HL-60 (cell line): ENCODE measurements around the gene PHF21A.

Experiments
- CTCF ChIP-seq: IDR thresholded peaks from one replicate; pipeline ENCODE4 v1.5.1; 2011; ENCODE audit warnings: low read length, control low read depth, inconsistent platforms; ENCODE audit not compliant: insufficient read depth
- GABPA ChIP-seq: IDR thresholded peaks from 2 replicates; pipeline ENCODE4 v1.6.1; 2012; ENCODE audit warnings: low read depth
- POLR2AphosphoS5 ChIP-seq: IDR thresholded peaks from 2 replicates; pipeline ENCODE4 v1.6.1; 2012; ENCODE audit warnings: low read depth
- REST ChIP-seq: IDR thresholded peaks from 2 replicates; pipeline ENCODE4 v1.6.1; 2012; ENCODE audit warnings: low read depth; ENCODE audit not compliant: insufficient replicate concordance
- SPI1 ChIP-seq: IDR thresholded peaks from 2 replicates; pipeline ENCODE4 v1.6.1; 2012; ENCODE audit warnings: low read depth, mild to moderate bottlenecking, borderline replicate concordance

DNA sequence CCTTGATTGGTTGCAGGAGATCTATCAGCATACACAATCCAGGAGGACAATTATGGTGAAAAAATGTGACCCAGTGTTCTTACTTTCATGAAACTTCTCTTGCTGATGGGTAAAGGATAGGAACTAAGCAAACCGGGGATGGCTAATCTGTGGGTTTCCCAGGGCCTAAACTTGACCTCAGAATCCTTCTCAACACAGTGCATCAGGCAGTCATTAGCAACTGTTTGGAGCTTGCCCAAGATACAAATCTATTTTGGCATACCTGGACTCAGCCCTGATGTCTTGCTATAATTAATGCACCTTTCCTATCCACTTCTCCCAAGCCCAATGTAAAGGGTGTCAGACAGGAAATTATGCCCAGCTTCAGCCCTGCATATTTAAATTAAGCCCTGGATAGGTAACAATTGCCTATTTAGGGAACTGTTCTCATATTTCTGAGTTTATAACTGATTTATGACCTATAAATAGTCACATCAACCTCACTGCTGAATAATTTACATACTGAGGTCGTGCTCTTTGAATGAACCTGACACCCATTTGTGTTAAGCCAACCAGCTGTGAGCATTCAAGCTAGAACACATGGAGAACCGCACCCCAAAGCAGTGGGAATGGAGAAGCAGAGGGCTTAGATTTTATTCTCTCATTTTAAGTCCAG is 9.2 kb upstream of the PHF21A start:
- TF ChIP-seq POLR2AphosphoS5 (no peak), CTCF (no peak), REST (no peak), GABPA (no peak), SPI1 (no peak)
